ES-I3 (cell line): ENCODE results near the gene GDF11.
A peak's percentile ranks its signal among the peaks of the same experiment; 100 is the strongest.

ENCODE experiments used
- H3K36me3 ChIP-seq: 2 replicates; pipeline ENCODE4 v1.6.1; 2013; ENCODE audit warnings: mild to moderate bottlenecking, low read length, control low read depth, moderate library complexity; ENCODE audit not compliant: insufficient read depth
- H3K4me1 ChIP-seq: 2 replicates; pipeline ENCODE4 v1.6.1; 2013; ENCODE audit warnings: mild to moderate bottlenecking, control low read depth, low read length; ENCODE audit not compliant: insufficient read depth
- H3K9ac ChIP-seq: 2 replicates; pipeline ENCODE4 v1.6.1; 2013; ENCODE audit warnings: low read depth, mild to moderate bottlenecking, low read length, moderate library complexity
- H3K9me3 ChIP-seq: 2 replicates; pipeline ENCODE4 v1.6.1; 2013; ENCODE audit warnings: mild to moderate bottlenecking, low read length, moderate library complexity; ENCODE audit not compliant: control insufficient read depth, insufficient read depth

Gene GDF11

DNA sequence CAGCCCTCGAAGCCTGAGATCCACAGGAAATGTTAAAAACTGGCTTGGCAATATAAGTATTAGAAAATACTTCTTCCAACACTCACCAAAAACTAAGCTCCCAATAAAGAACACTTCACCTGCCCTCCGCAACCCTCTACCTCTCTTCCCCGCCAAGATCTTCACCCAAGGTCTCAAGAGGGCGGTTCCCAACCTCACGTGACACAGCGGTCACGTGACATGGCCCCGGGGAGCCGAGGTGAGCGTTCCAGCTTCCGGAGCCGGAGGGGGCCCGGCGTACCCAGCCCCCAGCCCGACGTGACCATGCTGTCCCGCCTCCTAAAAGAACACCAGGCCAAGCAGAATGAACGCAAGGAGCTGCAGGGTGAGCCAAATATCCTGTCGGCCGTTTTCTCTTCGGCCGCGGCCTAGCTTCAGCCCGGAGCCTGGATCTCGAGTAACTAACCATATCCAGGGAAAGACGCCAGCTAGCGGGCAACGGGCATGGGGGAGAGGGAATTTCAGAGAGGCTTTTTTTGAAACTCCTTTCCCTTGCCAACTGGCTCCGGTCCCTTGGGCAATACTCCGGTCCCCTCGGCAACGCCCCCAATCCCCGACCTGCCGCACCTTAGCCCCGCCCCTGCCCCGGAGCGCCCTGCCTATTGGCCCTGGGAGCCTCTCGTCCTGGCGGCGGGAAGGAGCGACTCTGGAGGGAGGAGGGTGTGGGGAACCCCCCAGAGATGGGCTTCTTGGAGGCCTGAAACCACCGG, 26.9 kb upstream of the GDF11 start, which contains the start of gene BLOC1S1:
Gene BLOC1S1 (plus strand): TSS at position 214 of the 749 bp plus-strand sequence. CDS start 6 bp downstream, at position 220.
- Histone ChIP-seq H3K4me1 (peaks cover 31% of the 10 kb centered on the region), H3K36me3 (no peaks in the 10 kb centered on the region), H3K9me3 (no peaks in the 10 kb centered on the region), H3K9ac (peak within 1 kb of the TSS; percentile 86)

- Histone ChIP-seq H3K36me3 (no peaks in the 10 kb centered on the region), H3K9me3 (no peaks in the 10 kb centered on the region), H3K9ac (peak overlapping the region; percentile 86), H3K4me1 (peaks cover 34% of the 10 kb centered on the region)
Observed at GRCh38 chr12:55716582-55716957, 26.4 kb upstream of the GDF11 start.

DNA sequence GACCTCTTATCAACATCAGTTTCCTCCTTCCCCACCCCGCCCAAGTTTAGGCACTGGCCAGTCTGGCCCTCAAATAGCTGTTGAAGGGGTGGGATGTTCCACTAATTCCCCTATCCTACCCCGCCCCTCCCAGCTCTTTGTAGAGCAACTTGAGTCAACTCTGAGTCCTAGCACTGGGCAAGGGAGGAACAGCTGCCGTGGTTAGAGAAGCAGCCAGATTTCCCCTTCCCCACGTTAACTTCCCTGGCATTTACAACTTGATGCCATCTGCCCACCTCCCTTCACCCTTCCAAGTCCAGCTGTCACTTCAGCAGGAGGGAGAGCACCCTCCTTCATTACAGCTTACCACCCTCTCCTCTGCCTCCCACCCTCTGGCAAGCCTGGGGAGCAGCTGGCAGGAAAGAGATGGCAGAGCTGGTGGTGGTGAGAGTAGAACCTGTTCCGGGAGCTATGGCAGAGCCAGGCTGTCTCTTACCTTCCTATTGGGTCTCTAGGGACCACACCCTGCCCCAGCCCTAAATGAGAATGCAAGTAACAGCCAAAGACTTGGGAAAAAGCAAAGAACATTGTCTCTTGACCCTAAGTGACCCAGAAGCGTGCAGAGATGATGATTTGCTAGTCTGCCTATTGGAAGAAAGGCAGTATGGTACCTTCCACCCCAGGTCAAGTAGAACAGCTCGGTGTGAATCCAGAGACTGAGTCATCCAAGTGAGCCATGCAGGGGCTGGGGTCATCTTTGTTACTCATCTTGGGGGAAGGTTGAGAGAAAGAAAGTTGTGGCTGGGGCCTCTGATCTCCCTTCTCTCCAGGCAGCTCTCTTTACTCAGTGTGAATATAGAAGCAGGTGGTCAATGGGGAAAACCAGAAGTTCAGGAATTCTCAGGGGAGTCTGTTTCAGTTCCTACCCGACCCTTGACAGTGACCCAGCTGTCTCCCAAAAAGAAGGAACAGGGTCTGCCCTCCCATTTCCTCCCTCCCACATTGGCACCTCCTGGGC, 25.6 kb upstream of the GDF11 start:
- peaks cover 34% of the 10 kb centered on the region for H3K4me1 ChIP-seq
- peak overlapping the region; percentile 86 for H3K9ac ChIP-seq
- H3K9me3 ChIP-seq: no peaks in the 10 kb centered on the region
- no peaks in the 10 kb centered on the region for H3K36me3 ChIP-seq

- Histone ChIP-seq H3K4me1 (peaks cover 34% of the 10 kb centered on the region), H3K9me3 (no peaks in the 10 kb centered on the region), H3K36me3 (no peaks in the 10 kb centered on the region), H3K9ac (peak overlapping the region; percentile 86)
Observed at GRCh38 chr12:55718015-55718414, 24.9 kb upstream of the GDF11 start.

GRCh38 chr12:55718624-55719275, 24.2 kb upstream of the GDF11 start:
- Histone ChIP-seq H3K4me1 (peaks cover 34% of the 10 kb centered on the region), H3K9me3 (no peaks in the 10 kb centered on the region), H3K36me3 (no peaks in the 10 kb centered on the region), H3K9ac (peak overlapping the region; percentile 86; the same call in 1 of the 2 replicates)

GRCh38 chr12:55719371-55719770, 23.6 kb upstream of the GDF11 start:
- Histone ChIP-seq H3K9ac (no peak overlapping the region), H3K36me3 (no peaks in the 10 kb centered on the region), H3K9me3 (no peaks in the 10 kb centered on the region), H3K4me1 (peaks cover 34% of the 10 kb centered on the region)

DNA sequence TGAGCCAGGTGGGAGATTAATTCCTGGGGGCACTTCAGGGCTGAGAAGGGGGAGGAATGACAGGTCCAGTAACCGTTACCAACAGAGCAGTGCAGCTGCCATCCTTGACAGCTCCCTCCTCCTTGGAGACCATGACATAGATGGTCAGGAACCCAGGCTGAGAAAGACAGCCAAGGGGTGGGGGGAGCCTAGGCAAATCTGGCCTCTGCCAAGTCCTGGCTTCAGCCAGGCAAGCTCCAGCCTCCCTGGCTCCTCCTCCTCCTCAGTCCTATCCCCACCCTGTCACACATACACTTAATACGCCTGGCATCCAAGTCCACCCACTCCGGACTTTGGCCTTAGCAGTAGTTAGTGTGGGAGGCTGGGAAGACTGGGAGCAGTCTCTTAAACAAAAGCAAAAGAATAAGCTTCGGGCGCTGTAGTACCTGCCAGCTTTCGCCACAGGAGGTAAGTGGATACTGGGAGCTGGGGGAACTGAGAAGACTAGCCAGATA, 22.8 kb upstream of the GDF11 start, which contains the start of gene RDH5:
Gene RDH5 (plus strand): TSS at position 323 of the 494 bp plus-strand sequence. CDS start 792 bp downstream, outside the sequence.
- H3K9me3 ChIP-seq: no peaks in the 10 kb centered on the region
- 0 out of 2 replicates have a peak, but pooled peaks cover 4% of the 10 kb centered on the region for H3K36me3 ChIP-seq
- peaks cover 33% of the 10 kb centered on the region for H3K4me1 ChIP-seq
- no peak within 1 kb of the TSS for H3K9ac ChIP-seq

- no peak overlapping the region for H3K9ac ChIP-seq
- peaks cover 28% of the 10 kb centered on the region for H3K4me1 ChIP-seq
Observed at GRCh38 chr12:55720894-55721444, 22.0 kb upstream of the GDF11 start.

GRCh38 chr12:55721601-55722213, 21.2 kb upstream of the GDF11 start:
- H3K4me1 ChIP-seq: peaks cover 28% of the 10 kb centered on the region
- no peaks in the 10 kb centered on the region for H3K9me3 ChIP-seq
- H3K36me3 ChIP-seq: 0 out of 2 replicates have a peak, but pooled peaks cover 5% of the 10 kb centered on the region
- H3K9ac ChIP-seq: no peak overlapping the region

More at GRCh38 chr12:55720894-55721444, 22.0 kb upstream of the GDF11 start:
- Histone ChIP-seq H3K9me3 (no peaks in the 10 kb centered on the region), H3K36me3 (0 out of 2 replicates have a peak, but pooled peaks cover 5% of the 10 kb centered on the region)

DNA sequence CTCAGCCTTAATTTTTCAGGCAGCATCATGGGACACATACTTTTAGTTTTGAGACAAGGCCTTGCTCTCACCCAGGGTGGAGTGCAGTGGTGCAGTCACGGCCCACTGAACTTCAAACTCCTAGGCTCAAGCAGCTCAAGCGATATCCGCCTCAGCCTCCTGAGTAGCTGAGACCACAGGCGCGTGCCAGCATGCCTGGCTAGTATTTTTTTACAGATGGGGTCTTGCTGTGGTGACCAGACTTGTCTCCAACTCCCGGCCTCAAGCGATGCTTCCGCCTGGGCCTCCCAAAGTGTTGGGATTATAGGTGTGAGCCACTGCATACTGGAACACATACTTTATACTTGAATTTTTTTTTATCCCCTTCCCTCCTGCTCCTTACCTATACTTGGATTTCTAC, 20.0 kb upstream of the GDF11 start:
- Histone ChIP-seq H3K9me3 (no peaks in the 10 kb centered on the region), H3K4me1 (peaks cover 21% of the 10 kb centered on the region), H3K9ac (no peak overlapping the region), H3K36me3 (0 out of 2 replicates have a peak, but pooled peaks cover 5% of the 10 kb centered on the region)

- Histone ChIP-seq H3K9me3 (no peaks in the 10 kb centered on the region), H3K4me1 (peaks cover 16% of the 10 kb centered on the region), H3K9ac (no peak overlapping the region), H3K36me3 (0 out of 2 replicates have a peak, but pooled peaks cover 5% of the 10 kb centered on the region)
Observed at GRCh38 chr12:55723516-55724225, 19.3 kb upstream of the GDF11 start.

GRCh38 chr12:55724226-55724939, 18.5 kb upstream of the GDF11 start:
- no peaks in the 10 kb centered on the region for H3K9me3 ChIP-seq
- no peak overlapping the region for H3K9ac ChIP-seq
- H3K36me3 ChIP-seq: 0 out of 2 replicates have a peak, but pooled peaks cover 5% of the 10 kb centered on the region
- peaks cover 9% of the 10 kb centered on the region for H3K4me1 ChIP-seq
